Ishikawa (cell line): ENCODE measurements around the gene COL12A1.

ENCODE experiments used
- CEBPB ChIP-seq: IDR thresholded peaks from 2 replicates; pipeline ENCODE4 v1.6.1; 2012
- CREB1 ChIP-seq: IDR thresholded peaks from 2 replicates; pipeline ENCODE4 v1.6.1; 2012; ENCODE audit warnings: low read depth
- EGR1 ChIP-seq: IDR thresholded peaks from 2 replicates; pipeline ENCODE4 v1.6.1; 2012
- EP300 ChIP-seq: IDR thresholded peaks from 2 replicates; pipeline ENCODE4 v1.6.1; 2012; ENCODE audit warnings: borderline replicate concordance
- FOXM1 ChIP-seq: IDR thresholded peaks from 2 replicates; pipeline ENCODE4 v1.6.1; 2012; ENCODE audit warnings: low read depth, borderline replicate concordance
- MAX ChIP-seq: IDR thresholded peaks from 2 replicates; pipeline ENCODE4 v1.6.1; 2012
- NFIC ChIP-seq: IDR thresholded peaks from 2 replicates; pipeline ENCODE4 v1.6.1; 2012
- RAD21 ChIP-seq: IDR thresholded peaks from 2 replicates; pipeline ENCODE4 v1.6.1; 2012; ENCODE audit warnings: low read depth
- REST ChIP-seq: IDR thresholded peaks from 2 replicates; pipeline ENCODE4 v1.6.1; 2012; ENCODE audit warnings: low read depth, mild to moderate bottlenecking
- TAF1 ChIP-seq: IDR thresholded peaks from 2 replicates; pipeline ENCODE4 v1.6.1; 2012; ENCODE audit warnings: low read depth, mild to moderate bottlenecking
- TCF12 ChIP-seq: IDR thresholded peaks from 2 replicates; pipeline ENCODE4 v1.6.1; 2012; ENCODE audit warnings: low read depth
- TEAD4 ChIP-seq: IDR thresholded peaks from 2 replicates; pipeline ENCODE4 v1.6.1; 2012
- USF1 ChIP-seq: IDR thresholded peaks from 2 replicates; pipeline ENCODE4 v1.6.1; 2012
- YY1 ChIP-seq: IDR thresholded peaks from 2 replicates; pipeline ENCODE4 v1.6.1; 2012; ENCODE audit warnings: low read depth
- ZBTB7A ChIP-seq: IDR thresholded peaks from 2 replicates; pipeline ENCODE4 v1.6.1; 2012; ENCODE audit warnings: low read depth

COL12A1 gene

GRCh38 chr6:75224303-75224926 is 18.6 kb upstream of the COL12A1 start:
- no peak for TF ChIP-seq FOXM1
- TF ChIP-seq TCF12, result no peak
- TF ChIP-seq ZBTB7A, result no peak
- TF ChIP-seq CEBPB, result no peak
- no peak for TF ChIP-seq USF1
- no peak for TF ChIP-seq MAX
- no peak for TF ChIP-seq TEAD4
- TF ChIP-seq TAF1, result no peak

- no peak for TF ChIP-seq ZBTB7A
- TF ChIP-seq USF1, result no peak
- TF ChIP-seq TCF12, result no peak
- no peak for TF ChIP-seq CEBPB
- no peak for TF ChIP-seq EGR1
- no peak for TF ChIP-seq FOXM1
- no peak for TF ChIP-seq TAF1
- no peak for TF ChIP-seq YY1
- TF ChIP-seq EP300, result no peak
- TF ChIP-seq REST, result no peak
These were observed 17.6 kb upstream of the COL12A1 start for GRCh38 chr6:75223428-75223827.

GRCh38 chr6:75222261-75222660 is 16.4 kb upstream of the COL12A1 start:
- TF ChIP-seq EP300 (no peak), REST (no peak), ZBTB7A (no peak), CEBPB (no peak), RAD21 (no peak), TEAD4 (no peak), TCF12 (no peak), NFIC (no peak), USF1 (no peak), YY1 (no peak), TAF1 (no peak), EGR1 (no peak), FOXM1 (no peak), CREB1 (no peak), MAX (no peak)

- TF ChIP-seq REST (peak; percentile 57), YY1 (no peak), USF1 (no peak)
These were observed 15.3 kb upstream of the COL12A1 start for GRCh38 chr6:75221116-75221515.
